Measurements from ENCODE around the gene DSCAM. TPM values are rescaled to one million over a fixed set of nuclear protein-coding genes. Genes with fewer than 3 reads are reported as not detected.

Gene DSCAM
- total RNA-seq, 1 donor = not detected

DNA sequence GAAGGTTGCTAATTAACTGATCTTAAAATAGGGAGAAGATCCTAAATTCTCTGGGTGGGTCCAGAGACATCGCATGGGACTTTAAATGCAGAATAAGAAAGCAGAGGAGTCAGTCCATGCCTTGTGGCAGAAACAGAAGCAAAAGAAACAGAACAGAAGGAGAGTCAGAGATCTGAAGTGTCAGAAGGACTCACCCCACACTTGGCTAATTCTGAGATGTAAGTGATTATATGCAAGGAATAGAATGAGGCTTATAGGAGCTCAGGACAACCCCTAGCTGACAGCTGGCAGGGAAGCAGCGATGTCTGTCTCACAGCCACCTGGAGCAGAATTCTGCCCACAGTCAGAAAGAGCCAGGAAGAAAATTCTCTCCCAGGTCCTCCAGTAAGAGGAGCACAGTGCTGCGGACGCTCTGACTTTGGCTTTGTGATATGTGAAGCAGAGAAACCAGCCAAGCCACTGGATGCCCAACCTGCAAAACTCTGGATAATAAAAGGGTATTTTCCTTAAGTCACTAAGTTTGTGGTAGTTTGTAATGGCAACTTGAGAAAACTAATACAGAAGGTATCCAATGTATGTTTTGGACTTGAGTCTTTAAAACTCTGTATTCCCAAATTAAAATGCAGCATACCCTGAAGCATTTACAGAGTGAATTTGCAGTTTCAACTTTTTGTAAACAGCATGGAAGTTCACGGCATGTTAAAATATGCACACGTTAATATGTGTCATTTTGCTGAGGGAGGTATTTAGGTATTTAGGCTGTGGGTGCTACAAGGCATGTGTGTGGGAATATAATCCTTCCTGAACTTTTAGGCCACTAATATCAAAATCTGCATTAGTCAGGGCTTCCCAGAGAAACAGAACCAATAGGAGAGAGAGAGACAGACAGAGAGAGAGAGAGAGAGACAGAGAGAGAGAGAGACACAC, 591.2 kb downstream of the DSCAM start:
- DNase-seq (ENCODE audit: insufficient read length, low spot score, missing footprints) = no peak
- Histone ChIP-seq H3K9me3 (ENCODE audit: low read depth, low read length) (peaks cover 4% of the 10 kb centered on the region), H2AFZ (ENCODE audit: low read length) (no peak overlapping the region), H3K4me1 (ENCODE audit: insufficient read depth, low read length) (no peaks in the 10 kb centered on the region), H4K20me1 (ENCODE audit: insufficient read depth, low read length) (no peaks in the 10 kb centered on the region), H3K27me3 (ENCODE audit: insufficient read depth, low read length) (no peaks in the 10 kb centered on the region), H3K36me3 (ENCODE audit: insufficient read depth, low read length) (no peaks in the 10 kb centered on the region), H3K4me2 (ENCODE audit: insufficient read depth, low read length) (no peak overlapping the region), H3K79me2 (ENCODE audit: insufficient read depth, low read length) (no peaks in the 10 kb centered on the region), H3K27ac (ENCODE audit: low read depth, low read length) (no peak overlapping the region), H3K4me3 (ENCODE audit: insufficient read depth, low read length) (no peak overlapping the region)
- TF ChIP-seq, protein P1, sequence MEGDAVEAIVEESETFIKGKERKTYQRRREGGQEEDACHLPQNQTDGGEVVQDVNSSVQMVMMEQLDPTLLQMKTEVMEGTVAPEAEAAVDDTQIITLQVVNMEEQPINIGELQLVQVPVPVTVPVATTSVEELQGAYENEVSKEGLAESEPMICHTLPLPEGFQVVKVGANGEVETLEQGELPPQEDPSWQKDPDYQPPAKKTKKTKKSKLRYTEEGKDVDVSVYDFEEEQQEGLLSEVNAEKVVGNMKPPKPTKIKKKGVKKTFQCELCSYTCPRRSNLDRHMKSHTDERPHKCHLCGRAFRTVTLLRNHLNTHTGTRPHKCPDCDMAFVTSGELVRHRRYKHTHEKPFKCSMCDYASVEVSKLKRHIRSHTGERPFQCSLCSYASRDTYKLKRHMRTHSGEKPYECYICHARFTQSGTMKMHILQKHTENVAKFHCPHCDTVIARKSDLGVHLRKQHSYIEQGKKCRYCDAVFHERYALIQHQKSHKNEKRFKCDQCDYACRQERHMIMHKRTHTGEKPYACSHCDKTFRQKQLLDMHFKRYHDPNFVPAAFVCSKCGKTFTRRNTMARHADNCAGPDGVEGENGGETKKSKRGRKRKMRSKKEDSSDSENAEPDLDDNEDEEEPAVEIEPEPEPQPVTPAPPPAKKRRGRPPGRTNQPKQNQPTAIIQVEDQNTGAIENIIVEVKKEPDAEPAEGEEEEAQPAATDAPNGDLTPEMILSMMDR (IDR thresholded peaks at IDR 0.05; ENCODE audit: extremely low read depth, low read depth, low read length) = no peak

DNA sequence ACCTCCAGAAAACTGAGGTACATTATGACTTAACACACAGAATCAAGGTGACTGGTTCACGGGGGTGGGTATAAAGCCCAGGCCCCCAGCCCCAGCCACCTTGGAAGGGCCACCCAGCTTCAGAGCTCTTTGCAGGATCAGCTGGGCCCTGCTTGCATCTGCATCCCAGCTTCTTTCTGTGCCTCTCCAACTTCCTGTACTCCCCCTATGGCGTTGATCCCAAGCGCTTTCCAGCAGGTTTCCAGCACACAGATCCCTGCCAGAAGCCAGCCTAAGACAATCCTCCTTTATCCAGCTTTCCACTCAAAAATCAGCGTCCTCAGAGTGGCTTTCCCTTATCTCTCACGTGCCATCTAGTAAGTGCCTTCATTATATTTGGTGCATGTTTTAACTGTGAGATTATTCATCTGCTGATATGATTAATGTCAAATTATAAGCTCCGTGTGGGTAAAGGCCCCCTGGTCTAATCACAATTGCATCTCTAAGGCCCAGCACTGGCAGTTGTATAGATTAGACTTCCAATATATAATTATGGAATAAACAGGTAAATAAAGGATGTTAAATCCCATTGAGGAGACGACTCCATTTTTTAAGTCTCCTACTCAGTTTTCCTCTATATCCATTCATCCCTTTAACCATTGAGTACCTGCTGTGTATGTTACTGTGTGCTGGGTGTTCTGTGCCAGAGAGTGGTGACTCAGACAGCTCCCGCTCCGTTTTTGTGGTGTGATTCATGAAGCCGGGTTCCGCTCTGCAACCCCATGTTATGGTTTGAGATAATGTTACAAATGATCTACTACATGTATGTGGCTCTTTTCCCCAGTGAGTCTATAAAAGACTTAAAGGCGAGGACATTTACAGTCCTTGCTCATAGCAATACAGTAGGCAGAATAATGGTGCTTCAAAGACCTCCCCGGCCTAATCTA, 592.2 kb downstream of the DSCAM start:
- TF ChIP-seq, protein P1 (IDR thresholded peaks at IDR 0.05; ENCODE audit: extremely low read depth, low read depth, low read length) = no peak
- no peaks in the 10 kb centered on the region for H3K36me3 ChIP-seq (ENCODE audit: insufficient read depth, low read length)
- H3K27me3 ChIP-seq (ENCODE audit: insufficient read depth, low read length) = no peaks in the 10 kb centered on the region
- no peaks in the 10 kb centered on the region for H3K79me2 ChIP-seq (ENCODE audit: insufficient read depth, low read length)
- DNase-seq (ENCODE audit: insufficient read length, low spot score, missing footprints) = no peak
- H3K4me3 ChIP-seq (ENCODE audit: insufficient read depth, low read length) = no peak overlapping the region
- no peak overlapping the region for H3K27ac ChIP-seq (ENCODE audit: low read depth, low read length)
- H4K20me1 ChIP-seq (ENCODE audit: insufficient read depth, low read length) = no peaks in the 10 kb centered on the region
- no peaks in the 10 kb centered on the region for H3K4me1 ChIP-seq (ENCODE audit: insufficient read depth, low read length)
- peaks cover under 1% of the 10 kb centered on the region for H3K9me3 ChIP-seq (ENCODE audit: low read depth, low read length)
- H2AFZ ChIP-seq (ENCODE audit: low read length) = no peak overlapping the region
- H3K4me2 ChIP-seq (ENCODE audit: insufficient read depth, low read length) = no peak overlapping the region

DNA sequence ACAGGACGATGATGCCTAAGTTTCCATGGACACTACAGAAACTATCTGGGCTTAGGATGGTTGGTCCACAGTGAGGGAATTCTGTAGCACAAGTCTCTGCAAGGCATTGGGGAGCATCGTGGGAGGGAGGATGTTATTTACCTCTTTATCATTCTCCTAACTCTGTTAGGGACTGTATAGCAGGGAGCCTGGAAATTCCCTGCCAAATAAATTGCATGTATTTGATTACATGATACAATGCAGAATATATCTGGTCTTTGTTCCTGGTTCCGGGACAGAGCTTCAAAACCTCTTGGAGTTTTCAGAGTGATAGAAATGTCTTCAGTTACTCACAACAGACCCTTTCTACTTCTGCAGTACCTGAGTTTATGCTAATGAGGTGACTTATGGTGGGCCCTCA, 593.8 kb downstream of the DSCAM start:
- TF ChIP-seq, protein P1 (IDR thresholded peaks at IDR 0.05; ENCODE audit: extremely low read depth, low read depth, low read length) = no peak
- Histone ChIP-seq H2AFZ (ENCODE audit: low read length) (no peak overlapping the region), H3K4me3 (ENCODE audit: insufficient read depth, low read length) (no peak overlapping the region), H3K27ac (ENCODE audit: low read depth, low read length) (no peak overlapping the region), H4K20me1 (ENCODE audit: insufficient read depth, low read length) (no peaks in the 10 kb centered on the region), H3K9me3 (ENCODE audit: low read depth, low read length) (peaks cover 4% of the 10 kb centered on the region), H3K4me1 (ENCODE audit: insufficient read depth, low read length) (no peaks in the 10 kb centered on the region), H3K79me2 (ENCODE audit: insufficient read depth, low read length) (no peaks in the 10 kb centered on the region), H3K36me3 (ENCODE audit: insufficient read depth, low read length) (no peaks in the 10 kb centered on the region), H3K4me2 (ENCODE audit: insufficient read depth, low read length) (no peak overlapping the region), H3K27me3 (ENCODE audit: insufficient read depth, low read length) (no peaks in the 10 kb centered on the region)
- DNase-seq (ENCODE audit: insufficient read length, low spot score, missing footprints) = no peak

Data from osteoblast (primary cell).